Skin epidermis (tissue), 12 donors: ENCODE results near the gene RAB29.
"Not testable (repeated sequence)": the region's sequence is repeated elsewhere in the genome, so short reads cannot be mapped to it uniquely, and the experiment has no call there.

Source experiments
- H3K27ac ChIP-seq, 21 experiments: fragments of 200-600 bp; sonication (generic) in 11 of 21; one replicate each; pipeline ENCODE4 v1.5.0; 2020; ENCODE audit warnings: mild to moderate bottlenecking in 3 of 21, inconsistent platforms in 2 of 21, moderate library complexity in 2 of 21
- H3K4me3 ChIP-seq, 7 experiments: fragments of 200-600 bp; sonication (generic) in 2 of 7; one replicate each; pipeline ENCODE4 v1.5.0; 2020; ENCODE audit warnings: inconsistent platforms in 2 of 7, mild to moderate bottlenecking in 2 of 7, moderate library complexity in 1 of 7

RAB29 gene, protein sequence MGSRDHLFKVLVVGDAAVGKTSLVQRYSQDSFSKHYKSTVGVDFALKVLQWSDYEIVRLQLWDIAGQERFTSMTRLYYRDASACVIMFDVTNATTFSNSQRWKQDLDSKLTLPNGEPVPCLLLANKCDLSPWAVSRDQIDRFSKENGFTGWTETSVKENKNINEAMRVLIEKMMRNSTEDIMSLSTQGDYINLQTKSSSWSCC

DNA sequence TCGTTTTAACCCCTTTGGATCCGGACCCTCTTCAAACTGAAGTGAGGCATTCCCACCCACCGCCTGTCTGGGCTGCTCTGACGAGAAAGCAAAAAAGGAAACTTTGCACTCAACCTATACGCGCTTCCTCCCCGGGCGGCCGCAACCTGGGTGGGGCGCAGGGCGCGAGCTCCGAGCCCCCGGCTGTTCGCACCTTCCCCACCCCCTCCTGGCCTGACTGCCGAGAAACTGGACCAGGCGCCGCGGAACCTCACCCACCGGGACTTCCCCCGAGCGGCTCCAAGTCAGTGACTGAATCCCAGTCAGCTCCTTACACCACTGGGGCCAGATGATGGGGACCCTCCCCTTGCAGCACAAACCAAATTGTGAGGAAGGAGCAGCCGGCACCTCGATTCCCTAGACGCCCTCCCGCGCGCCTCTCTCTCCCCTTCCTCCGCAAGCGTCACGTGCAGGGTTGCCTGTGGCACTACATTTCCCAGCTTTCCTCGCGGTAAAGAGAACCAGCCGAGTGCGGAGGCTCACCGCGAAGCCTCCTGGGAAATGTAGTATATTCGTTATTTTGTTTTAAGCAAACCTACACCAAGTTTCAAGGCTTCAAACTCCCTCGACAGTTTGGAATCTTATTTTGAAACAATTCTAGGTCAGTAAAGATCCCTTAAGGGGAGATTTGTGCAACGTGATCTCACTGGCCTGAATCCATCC, at the start of gene RAB29:
Gene RAB29, minus strand, starts transcription at position 468 of the 702 bp plus-strand sequence. CDS start 526 bp downstream, outside the sequence.
- H3K27ac ChIP-seq, result peak within 1 kb of the TSS in 20 of 21 experiments; percentile 44 to 89 (median 78)
- H3K4me3 ChIP-seq, result peak within 1 kb of the TSS; percentile 48 to 78 (median 73)

DNA sequence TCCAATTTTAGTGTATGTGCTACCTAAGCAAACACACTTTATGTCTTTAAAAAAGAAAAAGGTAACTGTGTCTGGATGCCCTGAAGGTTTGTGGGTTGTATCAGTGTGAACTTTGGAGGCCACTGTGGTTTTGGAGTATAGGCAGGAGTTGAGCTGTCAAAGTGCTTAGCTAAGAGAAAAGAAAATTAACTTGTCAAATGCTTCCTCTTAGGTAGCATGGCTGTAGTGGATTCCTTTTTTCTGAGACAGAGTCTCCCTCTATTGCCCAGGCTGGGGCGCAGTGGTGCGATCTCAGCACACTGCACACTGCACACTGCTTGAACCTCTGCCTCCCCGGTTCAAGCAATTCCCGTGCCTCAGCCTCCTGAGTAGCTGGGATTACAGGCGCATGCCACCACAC, 48.9 kb upstream of the RAB29 start:
- no peak overlapping the region for H3K4me3 ChIP-seq
- no peak overlapping the region for H3K27ac ChIP-seq

DNA sequence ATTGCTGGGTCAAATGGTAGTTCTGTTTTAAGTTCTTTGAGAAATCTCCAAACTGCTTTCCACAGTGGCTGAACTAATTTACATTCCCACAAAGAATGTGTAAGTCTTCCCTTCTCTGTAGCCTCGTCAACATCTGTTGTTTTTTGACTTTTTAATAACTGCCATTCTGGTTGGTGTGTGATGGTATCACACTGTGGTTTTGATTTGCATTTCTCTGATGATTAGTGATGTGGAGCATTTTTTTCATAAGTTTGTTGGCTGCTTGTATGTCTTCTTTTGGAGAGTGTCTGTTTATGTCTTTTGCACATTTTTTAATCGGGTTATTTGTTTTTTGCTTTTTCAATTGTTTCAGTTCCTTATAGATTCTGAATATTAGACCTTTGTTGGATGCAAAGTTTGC, 48.0 kb upstream of the RAB29 start:
- H3K27ac ChIP-seq, H3K4me3 ChIP-seq: not testable (repeated sequence)

DNA sequence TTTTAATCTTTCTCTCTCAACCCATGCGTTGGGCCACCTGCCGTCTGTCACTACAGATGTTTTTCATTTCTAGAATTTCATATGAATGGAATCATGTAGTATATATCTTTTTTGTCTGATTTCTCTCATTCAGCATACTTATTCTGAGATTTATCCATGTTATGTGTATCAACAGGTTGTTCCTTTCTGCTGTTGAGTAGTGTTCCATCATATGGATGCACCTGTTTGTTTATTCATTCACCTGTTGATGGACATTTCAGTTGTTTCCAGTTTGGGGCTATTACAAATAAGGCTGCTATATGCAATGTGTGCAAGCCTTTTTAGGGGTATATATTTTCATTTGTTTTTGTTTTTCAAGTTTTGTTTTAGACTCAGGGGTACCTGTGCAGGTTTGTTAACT, 47.1 kb upstream of the RAB29 start:
- no peak overlapping the region for H3K4me3 ChIP-seq
- H3K27ac ChIP-seq, result no peak overlapping the region

DNA sequence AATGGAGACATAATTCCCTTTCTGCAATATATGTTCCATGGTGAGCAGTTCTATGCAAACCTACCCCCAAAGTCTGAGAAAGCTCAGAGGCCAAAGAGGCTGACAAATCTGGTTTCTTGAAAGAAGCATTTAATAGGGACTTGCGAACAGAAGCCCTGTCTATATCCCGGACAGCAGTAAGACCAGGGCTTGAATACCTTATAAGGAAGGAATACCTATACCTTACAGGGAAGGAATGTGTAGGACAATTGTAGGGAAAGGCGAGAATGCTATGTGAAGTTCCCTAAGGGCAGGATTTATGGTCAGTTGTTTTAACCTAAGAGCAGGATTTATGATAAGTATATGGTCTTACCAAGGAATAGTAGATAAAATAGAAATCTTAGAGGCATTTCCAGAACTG, 42.7 kb upstream of the RAB29 start:
- H3K27ac ChIP-seq, result no peak overlapping the region
- H3K4me3 ChIP-seq, result no peak overlapping the region

DNA sequence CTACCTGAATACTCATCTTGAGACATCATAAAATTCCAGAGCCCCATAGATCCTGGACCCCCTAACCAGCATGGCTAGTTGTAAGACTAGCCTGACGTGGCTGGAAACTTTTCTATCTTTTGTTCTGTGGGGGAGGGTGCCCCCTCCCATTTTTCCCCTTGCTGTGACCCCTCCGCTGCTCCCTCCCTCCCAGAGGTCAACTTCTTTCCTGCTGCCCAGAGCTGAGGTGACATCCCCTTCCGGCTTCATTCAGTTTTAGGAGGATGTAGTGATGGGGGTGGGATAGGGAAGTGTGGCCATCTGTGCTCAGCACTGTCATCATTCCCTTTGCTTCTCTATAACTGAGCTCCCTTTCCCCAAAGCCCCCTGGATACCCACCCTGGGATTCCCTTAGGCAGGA, 42.1 kb upstream of the RAB29 start:
- H3K4me3 ChIP-seq, result no peak overlapping the region
- no peak overlapping the region for H3K27ac ChIP-seq

DNA sequence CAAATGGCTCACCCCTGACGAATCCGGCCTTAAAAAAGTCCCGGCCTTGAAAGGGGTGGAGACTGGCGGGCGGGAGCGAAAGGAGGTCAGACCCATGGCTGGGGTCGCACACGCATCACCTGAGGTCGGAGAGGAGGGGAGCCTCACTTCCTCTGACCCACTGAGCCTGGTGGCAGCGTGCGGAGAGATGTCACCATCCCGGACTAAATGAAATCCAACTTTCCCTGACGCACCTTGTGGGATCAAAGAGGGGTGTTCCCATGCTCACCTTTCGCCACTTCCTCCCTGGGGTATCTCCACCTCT, 38.4 kb upstream of the RAB29 start:
- H3K27ac ChIP-seq, result peak overlapping the region in 19 of 21 experiments; percentile 65 to 93 (median 87)

DNA sequence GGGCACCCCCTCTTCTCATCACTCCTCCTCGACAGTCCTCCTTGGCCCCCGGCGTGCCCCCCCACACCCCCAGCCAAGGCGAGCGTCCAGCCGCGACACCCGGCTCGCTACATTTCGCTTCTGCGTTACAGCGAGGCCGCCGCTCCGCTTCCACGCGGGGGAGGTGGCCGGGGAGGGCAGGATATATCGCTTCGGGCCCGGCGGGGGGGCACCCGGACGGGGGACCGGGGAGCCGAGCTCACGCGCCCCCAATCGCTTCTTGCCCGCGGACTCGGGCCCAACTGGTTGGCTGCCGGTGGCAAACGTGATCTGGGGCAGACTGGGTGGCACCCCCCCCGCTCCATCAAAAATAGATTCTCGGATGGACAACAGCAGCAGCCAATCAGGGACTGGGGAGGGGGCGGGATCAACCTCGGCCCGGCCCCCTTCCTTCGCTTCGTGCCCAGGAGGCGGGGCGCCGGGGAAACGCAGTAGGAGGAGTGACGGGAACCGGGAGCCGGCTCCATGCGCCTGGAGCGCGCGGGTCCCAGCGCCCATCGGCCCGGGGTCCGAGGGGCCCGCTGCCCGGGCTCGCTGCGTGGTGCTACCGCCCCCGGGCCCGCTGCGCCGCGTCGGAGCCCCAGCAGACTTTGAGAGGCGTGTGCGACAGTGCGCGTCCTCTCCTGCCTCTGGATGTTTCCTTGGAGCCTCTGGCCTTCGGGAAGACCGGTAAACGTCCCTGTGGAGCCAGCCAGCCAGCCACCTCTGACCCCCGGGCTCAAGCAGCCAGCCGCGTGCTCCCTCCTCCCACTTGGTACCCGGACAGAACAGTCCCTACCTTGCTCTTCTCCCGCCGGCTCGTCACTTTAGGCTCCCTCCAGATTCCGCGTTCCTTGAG, 37.8 kb upstream of the RAB29 start, which contains the start of gene SLC41A1:
Gene SLC41A1, minus strand, starts transcription at position 321 of the 877 bp plus-strand sequence. CDS start 2,757 bp downstream, outside the sequence.
- Histone ChIP-seq H3K27ac (peak within 1 kb of the TSS; percentile 64 to 93 (median 86)), H3K4me3 (peak within 1 kb of the TSS; percentile 56 to 97 (median 80))

More for the DNA sequence above, 38.4 kb upstream of the RAB29 start:
- H3K4me3 ChIP-seq, result peak overlapping the region; percentile 56 to 97 (median 80)

DNA sequence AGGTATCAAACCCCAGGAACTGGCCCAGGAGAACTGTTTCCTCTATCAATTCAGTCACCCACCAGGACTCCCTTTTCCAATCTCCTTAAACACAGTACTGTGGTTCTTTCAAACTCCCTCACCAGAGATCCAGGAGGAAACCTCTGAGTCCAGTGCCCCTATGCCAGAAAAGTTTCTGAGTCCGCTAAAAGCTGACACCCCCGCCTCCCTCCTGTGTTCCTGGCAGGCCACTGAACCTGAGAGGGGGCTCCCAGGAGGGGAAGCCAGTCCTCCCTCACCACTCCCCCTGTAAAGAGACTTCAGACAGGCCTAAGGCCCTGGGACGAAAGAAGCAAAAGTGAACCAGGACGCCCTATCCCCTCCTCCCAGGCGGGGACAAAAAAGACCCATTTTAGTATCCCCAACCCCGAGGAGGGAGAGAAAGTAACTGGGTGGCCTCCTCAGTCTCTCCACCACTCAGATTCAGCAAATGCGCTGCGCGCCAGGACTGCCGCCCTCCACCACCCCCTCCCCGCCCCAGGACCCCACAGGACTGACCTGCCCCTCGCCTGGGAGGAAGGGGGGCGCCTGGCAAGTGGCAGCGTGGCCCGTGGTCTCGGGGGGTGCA, 37.1 kb upstream of the RAB29 start:
- peak overlapping the region; percentile 56 to 97 (median 80) for H3K4me3 ChIP-seq
- peak overlapping the region; percentile 45 to 93 (median 86) for H3K27ac ChIP-seq

DNA sequence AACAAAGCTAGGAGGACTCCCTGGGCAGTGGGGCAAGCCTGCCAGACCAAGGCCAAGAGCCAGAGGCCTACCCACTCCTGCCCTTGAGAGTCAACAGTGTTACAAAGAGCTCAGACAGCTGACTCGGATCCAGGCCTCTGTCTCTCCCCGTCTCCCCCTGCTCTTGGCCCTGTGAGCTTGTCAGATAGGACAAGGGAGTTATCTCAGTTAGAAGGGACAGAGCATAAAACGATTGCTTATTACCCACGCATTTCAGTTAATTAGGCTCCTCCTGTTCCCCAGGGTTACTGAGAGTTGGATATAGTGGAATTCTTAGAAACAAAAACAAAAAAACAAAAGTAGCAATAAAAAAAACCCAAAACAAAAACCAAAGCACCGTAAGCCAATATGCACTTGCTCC, 36.4 kb upstream of the RAB29 start:
- Histone ChIP-seq H3K27ac (peak overlapping the region in 4 of 21 experiments; percentile 52 to 88 (median 82)), H3K4me3 (peak overlapping the region in 3 of 7 experiments; percentile 66 to 97 (median 89))

DNA sequence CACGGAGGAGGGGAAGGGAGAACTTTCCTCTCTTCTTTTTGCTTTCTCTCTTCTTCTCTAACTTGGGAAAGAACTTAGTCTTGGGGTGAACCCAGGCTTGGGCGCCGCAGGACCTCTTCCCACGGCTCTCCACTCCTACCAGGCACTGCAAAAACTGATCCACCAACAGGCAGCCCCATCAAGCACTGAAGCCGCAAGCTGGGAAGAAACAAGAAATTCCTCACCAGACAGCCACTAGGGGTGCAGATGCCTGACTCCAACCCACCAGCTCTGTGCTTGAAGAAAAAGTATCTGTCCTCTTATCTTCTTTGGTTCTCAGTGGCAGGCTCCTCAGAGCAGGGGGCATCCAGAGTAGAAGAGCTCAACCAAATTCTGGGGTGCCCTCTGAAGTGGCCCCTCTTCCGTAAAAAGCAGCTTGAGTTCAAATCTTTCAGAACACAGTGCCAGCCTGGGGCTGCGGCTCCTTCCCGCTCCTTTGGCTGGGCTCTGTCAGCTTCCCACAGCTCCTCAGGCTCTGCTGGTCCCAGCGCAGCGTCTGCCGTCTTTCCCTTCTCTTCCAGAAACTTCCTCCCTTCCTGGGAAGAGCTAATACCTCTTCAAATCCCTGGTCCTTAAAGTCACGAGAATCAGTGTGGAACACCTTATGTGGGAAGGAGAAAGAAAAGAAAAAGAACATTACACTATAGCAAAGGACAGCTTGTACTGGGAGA, 35.3 kb upstream of the RAB29 start:
- no peak overlapping the region for H3K4me3 ChIP-seq

DNA sequence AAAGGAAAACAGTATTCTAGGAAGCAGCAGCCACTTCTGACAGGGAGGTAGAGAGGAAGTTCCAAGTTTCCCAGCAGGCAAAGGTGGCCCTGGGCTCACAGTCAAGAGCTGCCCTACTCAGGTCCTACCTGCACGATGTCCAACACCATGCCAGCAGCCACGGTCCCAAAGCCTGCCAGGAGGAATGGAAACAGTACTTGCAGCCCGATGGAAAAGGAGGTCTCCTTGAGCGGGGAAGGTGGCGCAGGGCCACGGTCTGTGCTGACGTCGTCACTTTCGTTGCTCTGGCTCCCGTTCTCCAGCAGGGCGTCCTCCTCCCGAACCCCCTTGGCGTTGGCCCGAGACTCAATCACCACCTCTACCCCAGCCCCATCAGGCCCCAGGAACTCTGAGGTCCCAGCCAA, 34.7 kb upstream of the RAB29 start:
- H3K4me3 ChIP-seq, result no peak overlapping the region
- H3K27ac ChIP-seq, result no peak overlapping the region

More for the DNA sequence above, 35.3 kb upstream of the RAB29 start:
- H3K27ac ChIP-seq, result no peak overlapping the region

DNA sequence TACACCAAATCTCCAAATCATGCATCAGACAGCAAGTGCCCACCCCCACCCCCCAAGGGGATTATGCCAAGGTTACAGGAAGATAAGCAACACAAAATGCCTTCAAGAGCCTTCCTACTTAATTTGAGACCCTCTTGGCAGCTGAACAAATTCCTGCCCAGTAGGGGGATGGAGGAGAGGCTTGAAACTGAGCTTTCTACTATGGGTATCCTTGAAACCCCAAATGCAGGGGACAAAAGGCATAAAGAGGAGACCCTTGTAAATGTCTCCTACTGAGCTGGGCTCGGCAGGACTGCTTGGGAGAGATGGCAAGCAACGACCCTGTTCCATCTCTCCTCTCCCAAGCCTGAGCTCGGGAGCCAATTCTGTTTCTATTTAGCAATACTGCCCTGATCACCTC, 34.2 kb upstream of the RAB29 start:
- Histone ChIP-seq H3K4me3 (no peak overlapping the region), H3K27ac (no peak overlapping the region)

DNA sequence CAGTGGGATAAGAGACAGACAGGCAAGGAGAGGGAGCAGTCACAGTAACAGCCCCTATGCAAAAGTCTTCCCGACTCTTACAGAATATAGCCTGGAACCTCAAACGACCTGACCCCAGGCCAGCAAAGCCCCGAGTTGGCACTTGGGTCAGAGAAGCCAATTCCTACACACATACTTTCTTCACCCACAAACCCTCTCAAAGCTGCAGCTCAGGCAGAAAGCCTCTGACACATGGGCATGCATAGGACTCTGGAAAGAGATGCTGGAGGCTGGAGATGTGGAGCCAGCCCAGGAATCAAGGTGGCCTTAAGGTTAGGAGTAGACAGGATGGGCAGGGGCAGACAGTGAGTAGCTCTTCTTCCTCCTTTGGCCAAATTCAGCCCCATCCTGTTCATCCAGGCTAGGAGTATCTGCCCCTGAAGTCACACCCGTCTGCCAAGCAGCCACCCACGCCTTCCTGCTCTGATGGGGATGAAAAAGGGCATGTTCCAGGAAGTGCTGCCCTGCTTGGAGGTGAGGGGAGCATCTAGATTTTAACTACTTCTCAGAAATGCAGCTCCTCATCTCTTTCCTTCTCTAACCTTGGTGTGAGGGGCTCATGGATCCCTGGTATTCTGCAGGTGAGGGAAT, 29.9 kb upstream of the RAB29 start:
- Histone ChIP-seq H3K27ac (peak overlapping the region in 7 of 21 experiments; percentile 7 to 68 (median 13)), H3K4me3 (no peak overlapping the region)

DNA sequence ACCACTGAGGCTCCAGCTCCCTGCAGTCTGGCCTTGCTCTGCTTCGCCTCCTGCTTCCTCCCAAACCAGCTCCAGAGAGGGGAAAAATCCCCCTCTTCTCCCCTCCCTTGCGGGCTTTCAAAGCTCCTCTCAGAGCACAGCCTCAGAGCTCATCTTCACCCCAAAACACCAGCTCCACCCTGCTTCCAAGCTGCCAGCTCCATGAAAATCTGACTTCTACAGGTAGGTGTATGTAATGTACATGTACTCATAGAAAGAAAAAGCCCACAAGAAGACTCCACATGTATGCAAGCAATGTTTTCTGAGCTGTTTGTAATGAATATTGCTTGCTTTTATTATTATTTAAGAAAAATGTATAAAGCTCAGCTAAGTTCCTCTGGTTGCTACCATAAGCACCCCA, 29.3 kb upstream of the RAB29 start:
- no peak overlapping the region for H3K4me3 ChIP-seq

DNA sequence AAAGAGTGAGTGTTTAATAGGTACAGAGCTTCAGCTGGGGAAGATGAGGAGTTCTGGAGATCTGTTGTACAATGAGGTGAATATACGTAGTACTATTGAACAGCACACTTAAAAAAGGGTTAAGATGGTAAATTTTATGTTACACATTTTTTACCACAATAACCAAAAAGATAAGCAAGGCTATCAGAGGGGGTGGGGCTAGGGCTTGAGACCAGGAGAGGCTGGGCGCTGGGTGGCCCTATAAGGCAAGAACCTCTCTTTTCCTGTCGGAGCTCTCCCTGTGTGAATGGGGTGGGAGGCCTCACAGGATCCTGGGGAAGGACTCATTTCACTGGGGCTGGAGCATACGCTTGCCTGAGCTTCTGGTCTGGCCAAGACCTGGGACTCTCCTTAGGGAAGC, 28.7 kb upstream of the RAB29 start:
- no peak overlapping the region for H3K4me3 ChIP-seq
- no peak overlapping the region for H3K27ac ChIP-seq

More for the DNA sequence above, 29.3 kb upstream of the RAB29 start:
- H3K27ac ChIP-seq, result peak overlapping the region in 1 of 21 experiments; percentile 68

DNA sequence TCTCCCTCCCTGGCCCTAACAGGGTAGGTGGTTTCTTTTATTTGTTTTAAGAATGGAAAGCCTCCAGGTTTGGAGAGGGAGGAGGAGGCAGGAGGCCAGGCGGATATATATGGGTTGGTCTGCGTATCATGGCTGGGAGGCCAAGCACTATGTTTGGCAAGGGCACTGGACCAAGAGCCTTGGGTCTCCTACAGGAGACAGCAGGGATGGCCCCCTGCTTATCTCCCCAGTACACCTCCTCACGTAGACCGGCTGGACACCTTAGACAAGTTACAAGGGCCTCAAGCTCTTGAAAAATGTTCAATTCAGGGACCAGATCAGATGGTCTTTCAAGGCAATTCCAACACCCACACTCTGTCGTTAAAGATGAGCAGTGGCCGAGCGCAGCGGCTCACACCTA, 26.8 kb upstream of the RAB29 start:
- Histone ChIP-seq H3K27ac (no peak overlapping the region), H3K4me3 (no peak overlapping the region)

DNA sequence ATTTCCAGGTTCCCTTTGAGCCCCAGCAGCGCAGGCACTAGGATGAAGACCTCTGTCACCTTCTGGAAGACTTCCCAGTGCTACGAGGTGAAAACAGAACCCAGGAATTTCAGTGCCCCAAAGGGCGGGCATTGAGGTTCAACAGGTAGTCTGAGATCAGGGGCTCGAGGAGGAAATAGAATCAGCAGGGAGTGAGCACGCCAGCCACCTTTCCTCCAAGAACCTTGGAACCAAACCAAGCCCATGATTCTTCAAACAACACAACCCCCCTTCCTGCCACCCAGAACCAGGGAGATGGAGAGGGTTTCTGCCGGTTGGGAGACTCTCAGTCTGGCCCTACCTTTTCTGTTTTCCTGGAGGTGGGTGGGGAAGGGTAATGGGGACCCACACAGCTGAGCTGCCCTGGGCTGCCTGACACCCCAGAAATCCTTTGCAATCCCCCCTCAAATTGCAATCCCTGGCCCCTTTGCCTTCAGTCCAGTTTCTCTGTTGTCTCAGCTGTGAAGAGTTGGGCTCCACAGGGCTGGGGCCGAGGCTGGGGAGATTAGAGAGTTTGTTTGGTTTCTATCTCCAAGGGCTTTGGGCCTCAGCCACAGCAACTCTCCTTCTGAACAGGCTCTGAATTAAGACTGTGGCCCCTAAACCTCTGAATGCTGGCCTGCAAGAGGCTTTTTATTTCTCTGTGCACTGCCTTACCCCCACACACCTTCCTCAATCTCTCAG, 25.9 kb upstream of the RAB29 start:
- no peak overlapping the region for H3K4me3 ChIP-seq
- no peak overlapping the region for H3K27ac ChIP-seq
